Measurements from ENCODE around the gene PITPNB. TPM values are rescaled to one million over a fixed set of nuclear protein-coding genes. Genes with fewer than 3 reads are reported as not detected.

The PITPNB gene
- polyA plus RNA-seq, 1 donor (not counting 4 experiments of a cell fraction or from before 2014, with no cell fraction given), result 81.6 TPM

DNA sequence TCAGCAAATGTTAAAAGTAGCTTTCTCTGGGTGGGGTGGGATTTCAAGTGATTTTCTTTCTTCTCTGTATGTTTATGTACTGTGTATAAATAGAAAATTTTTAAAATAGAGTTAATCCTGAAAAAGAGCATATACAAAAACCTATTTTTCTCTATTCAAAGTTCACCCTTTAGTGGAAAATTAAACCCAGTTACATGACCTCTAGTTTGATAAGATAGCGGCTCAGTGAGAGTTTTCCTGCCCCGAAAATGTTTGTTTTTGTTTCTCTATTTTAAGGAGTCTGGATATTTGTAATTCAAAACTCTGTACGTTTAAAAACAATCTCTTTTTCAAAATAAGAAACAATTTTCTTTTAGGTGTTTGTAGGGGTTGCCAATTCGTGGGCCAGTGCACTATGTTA, 42.1 kb upstream of the PITPNB start:
- Histone ChIP-seq H3K4me2 (ENCODE audit: control insufficient read depth, extremely low read depth, insufficient read depth, low read depth, low read length) (no peak overlapping the region), H3K9me1 (ENCODE audit: control insufficient read depth, extremely low read depth, insufficient read depth, low read length) (no peaks in the 10 kb centered on the region), H2AFZ (ENCODE audit: control insufficient read depth, low read length) (no peak overlapping the region), H4K20me1 (ENCODE audit: control insufficient read depth, extremely low read depth, insufficient read depth, low read length) (no peaks in the 10 kb centered on the region), H3K79me2 (ENCODE audit: control insufficient read depth, insufficient read depth, low read length) (no peaks in the 10 kb centered on the region), H3K4me3 (ENCODE audit: control insufficient read depth in 2 of 3, extremely low read depth in 1 of 3, insufficient read depth in 2 of 3, low read depth in 1 of 3, low read length in 3 of 3) (no peak overlapping the region), H3K9ac (ENCODE audit: control insufficient read depth, extremely low read depth, insufficient read depth, low read length) (no peak overlapping the region), H3K27me3 (ENCODE audit: control insufficient read depth, extremely low read depth, insufficient read depth, low read length) (no peaks in the 10 kb centered on the region), H3K36me3 (ENCODE audit: control insufficient read depth in 2 of 2, extremely low read depth in 1 of 2, insufficient read depth in 2 of 2, low read length in 2 of 2) (no peaks in the 10 kb centered on the region), H3K4me1 (ENCODE audit: control insufficient read depth, extremely low read depth, insufficient read depth, low read length) (no peaks in the 10 kb centered on the region), H3K9me3 (ENCODE audit: control insufficient read depth, low read depth, low read length) (no peaks in the 10 kb centered on the region), H3K27ac (ENCODE audit: control insufficient read depth, insufficient read depth, low read length) (no peak overlapping the region)
- TF ChIP-seq EZH2 (IDR thresholded peaks at IDR 0.05; ENCODE audit: low read length) (no peak), CTCF (optimal IDR thresholded peaks at IDR 0.05 in 1 of 3, IDR thresholded peaks at IDR 0.05 in 1 of 3, conservative IDR thresholded peaks at IDR 0.05 in 1 of 3; ENCODE audit: extremely low read depth in 1 of 3, insufficient read depth in 2 of 3, low read length in 3 of 3) (no peak)
- no peak for FAIRE-seq
- no peak for DNase-seq (ENCODE audit: low read depth, low spot score)
- dilution Hi-C loops (cut with MboI; ENCODE audit: extremely low pct_ligation_motif_present, low sequenced_read_pairs), result no loop called here

DNA sequence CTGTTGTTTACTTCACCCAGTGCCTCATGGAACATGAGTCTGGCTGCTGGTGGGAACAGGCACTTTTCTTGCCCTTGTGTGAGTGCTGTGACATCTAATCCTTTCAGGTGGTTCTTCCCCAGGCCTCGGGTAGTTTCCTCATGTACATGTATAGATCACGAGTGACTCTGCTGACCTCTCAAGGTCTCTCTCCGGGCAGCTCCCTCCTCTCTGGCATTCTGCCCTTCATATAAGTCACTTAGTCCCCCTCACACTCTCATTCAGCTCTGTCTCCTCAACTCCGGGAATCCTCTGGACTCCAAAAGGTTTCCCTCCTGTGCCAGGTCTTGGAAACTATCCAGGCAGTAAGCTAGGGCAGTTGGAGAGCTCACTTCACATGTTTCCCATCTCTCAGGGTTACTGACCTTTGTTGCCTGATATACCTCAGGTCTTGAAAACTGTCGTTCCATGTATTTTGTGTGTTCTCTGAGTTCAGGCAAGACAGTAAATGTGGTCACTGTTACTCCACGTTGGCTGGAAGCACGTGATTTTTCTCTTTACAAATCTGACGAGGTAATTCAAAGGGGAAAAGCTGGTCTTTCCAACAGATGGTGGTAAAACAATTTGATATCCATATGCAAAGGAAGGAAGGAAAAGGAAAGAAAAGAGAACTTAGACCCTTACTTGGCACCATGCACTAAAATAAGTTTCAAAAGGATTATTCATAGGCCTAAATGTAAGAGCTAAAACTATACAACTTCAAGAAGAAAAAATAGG, 40.5 kb upstream of the PITPNB start:
- dilution Hi-C loops (cut with MboI; ENCODE audit: extremely low pct_ligation_motif_present, low sequenced_read_pairs), result no loop called here
- no peak overlapping the region for H3K4me2 ChIP-seq (ENCODE audit: control insufficient read depth, extremely low read depth, insufficient read depth, low read depth, low read length)
- H3K36me3 ChIP-seq (ENCODE audit: control insufficient read depth in 2 of 2, extremely low read depth in 1 of 2, insufficient read depth in 2 of 2, low read length in 2 of 2), result no peaks in the 10 kb centered on the region
- no peaks in the 10 kb centered on the region for H3K27me3 ChIP-seq (ENCODE audit: control insufficient read depth, extremely low read depth, insufficient read depth, low read length)
- H3K4me1 ChIP-seq (ENCODE audit: control insufficient read depth, extremely low read depth, insufficient read depth, low read length), result no peaks in the 10 kb centered on the region
- H3K27ac ChIP-seq (ENCODE audit: control insufficient read depth, insufficient read depth, low read length), result no peak overlapping the region
- no peak overlapping the region for H2AFZ ChIP-seq (ENCODE audit: control insufficient read depth, low read length)
- no peaks in the 10 kb centered on the region for H3K9me3 ChIP-seq (ENCODE audit: control insufficient read depth, low read depth, low read length)
- H3K9ac ChIP-seq (ENCODE audit: control insufficient read depth, extremely low read depth, insufficient read depth, low read length), result no peak overlapping the region
- no peaks in the 10 kb centered on the region for H4K20me1 ChIP-seq (ENCODE audit: control insufficient read depth, extremely low read depth, insufficient read depth, low read length)
- no peak for TF ChIP-seq EZH2 (IDR thresholded peaks at IDR 0.05; ENCODE audit: low read length)
- no peak for TF ChIP-seq CTCF (optimal IDR thresholded peaks at IDR 0.05 in 1 of 3, IDR thresholded peaks at IDR 0.05 in 1 of 3, conservative IDR thresholded peaks at IDR 0.05 in 1 of 3; ENCODE audit: extremely low read depth in 1 of 3, insufficient read depth in 2 of 3, low read length in 3 of 3)
- DNase-seq (ENCODE audit: low read depth, low spot score), result no peak
- H3K4me3 ChIP-seq (ENCODE audit: control insufficient read depth in 2 of 3, extremely low read depth in 1 of 3, insufficient read depth in 2 of 3, low read depth in 1 of 3, low read length in 3 of 3), result no peak overlapping the region
- no peak for FAIRE-seq
- no peaks in the 10 kb centered on the region for H3K9me1 ChIP-seq (ENCODE audit: control insufficient read depth, extremely low read depth, insufficient read depth, low read length)
- no peaks in the 10 kb centered on the region for H3K79me2 ChIP-seq (ENCODE audit: control insufficient read depth, insufficient read depth, low read length)

Data from keratinocyte (primary cell).